ENCODE data around the gene SLC25A22. TPM values are rescaled to one million over a fixed set of nuclear protein-coding genes. Genes with fewer than 3 reads are reported as not detected.
A peak's percentile ranks its signal among the peaks of the same experiment; 100 is the strongest.

Gene SLC25A22
- total RNA-seq, 4 donors from 2014 or later = 5.2 to 14.5 (median 6.9) TPM

DNA sequence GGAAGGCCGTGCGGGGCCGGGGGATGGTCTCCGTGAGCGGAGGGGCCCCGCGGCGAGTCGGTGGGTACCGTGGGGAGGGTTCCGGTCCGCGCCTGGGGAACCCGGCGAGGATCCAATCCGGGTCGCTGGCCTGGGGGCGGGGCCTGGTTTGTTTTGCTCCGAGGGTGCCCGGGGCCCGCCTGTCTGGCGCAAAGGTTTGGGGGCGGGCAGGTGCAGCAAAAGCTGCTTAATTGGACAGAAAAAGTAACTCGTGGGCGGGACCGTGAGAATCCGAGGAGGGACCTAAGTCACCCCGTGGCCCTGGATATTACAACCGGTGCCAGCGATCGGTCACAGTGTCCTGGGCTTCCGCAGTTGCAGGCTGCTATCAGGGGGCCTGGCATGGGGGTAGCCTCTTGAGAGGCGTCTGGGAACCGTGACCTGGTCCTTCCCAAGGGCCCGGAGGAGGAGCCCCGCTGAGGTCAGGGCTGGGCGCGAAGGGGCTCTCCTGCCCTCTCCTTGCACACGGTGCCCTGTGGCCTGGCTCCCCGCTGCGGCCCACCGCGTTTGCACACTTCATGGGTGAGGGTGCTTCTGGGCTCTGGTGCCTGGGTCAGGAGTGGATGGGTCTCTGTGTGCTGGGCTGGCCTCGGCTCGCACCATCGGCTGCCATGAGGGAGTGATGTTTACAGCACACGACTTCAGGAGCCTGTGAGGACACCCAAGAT, 22.0 kb upstream of the SLC25A22 start:
- Histone ChIP-seq H3K4me3 (peak overlapping the region; percentile 63 to 99), H3K36me3 (peaks cover 0 to 39% of the 10 kb centered on the region in 2 donors), H3K27me3 (peaks cover 14% of the 10 kb centered on the region), H3K27ac (peak overlapping the region; percentile 75 to 100 (median 94)), H3K4me1 (peaks cover 0 to 35% (median 18%) of the 10 kb centered on the region in 3 donors), H3K9me3 (no peaks in the 10 kb centered on the region)
- TF ChIP-seq POLR2A (IDR thresholded peaks at IDR 0.05) (peak; percentile 23 to 37), EP300 (IDR thresholded peaks at IDR 0.05) (no peak), POLR2AphosphoS5 (IDR thresholded peaks at IDR 0.05) (peak; percentile 51)
- TF ChIP-seq, protein P1, sequence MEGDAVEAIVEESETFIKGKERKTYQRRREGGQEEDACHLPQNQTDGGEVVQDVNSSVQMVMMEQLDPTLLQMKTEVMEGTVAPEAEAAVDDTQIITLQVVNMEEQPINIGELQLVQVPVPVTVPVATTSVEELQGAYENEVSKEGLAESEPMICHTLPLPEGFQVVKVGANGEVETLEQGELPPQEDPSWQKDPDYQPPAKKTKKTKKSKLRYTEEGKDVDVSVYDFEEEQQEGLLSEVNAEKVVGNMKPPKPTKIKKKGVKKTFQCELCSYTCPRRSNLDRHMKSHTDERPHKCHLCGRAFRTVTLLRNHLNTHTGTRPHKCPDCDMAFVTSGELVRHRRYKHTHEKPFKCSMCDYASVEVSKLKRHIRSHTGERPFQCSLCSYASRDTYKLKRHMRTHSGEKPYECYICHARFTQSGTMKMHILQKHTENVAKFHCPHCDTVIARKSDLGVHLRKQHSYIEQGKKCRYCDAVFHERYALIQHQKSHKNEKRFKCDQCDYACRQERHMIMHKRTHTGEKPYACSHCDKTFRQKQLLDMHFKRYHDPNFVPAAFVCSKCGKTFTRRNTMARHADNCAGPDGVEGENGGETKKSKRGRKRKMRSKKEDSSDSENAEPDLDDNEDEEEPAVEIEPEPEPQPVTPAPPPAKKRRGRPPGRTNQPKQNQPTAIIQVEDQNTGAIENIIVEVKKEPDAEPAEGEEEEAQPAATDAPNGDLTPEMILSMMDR (IDR thresholded peaks at IDR 0.05) = no peak
- 0% methylated on average over 1 of the region's 47 CpGs; no CpG with 5 or more reads in 1 of the 2 donors for WGBS, 2 donors (ENCODE audit: low coverage in 1 of 2)
- peak; percentile 80 for ATAC-seq

DNA sequence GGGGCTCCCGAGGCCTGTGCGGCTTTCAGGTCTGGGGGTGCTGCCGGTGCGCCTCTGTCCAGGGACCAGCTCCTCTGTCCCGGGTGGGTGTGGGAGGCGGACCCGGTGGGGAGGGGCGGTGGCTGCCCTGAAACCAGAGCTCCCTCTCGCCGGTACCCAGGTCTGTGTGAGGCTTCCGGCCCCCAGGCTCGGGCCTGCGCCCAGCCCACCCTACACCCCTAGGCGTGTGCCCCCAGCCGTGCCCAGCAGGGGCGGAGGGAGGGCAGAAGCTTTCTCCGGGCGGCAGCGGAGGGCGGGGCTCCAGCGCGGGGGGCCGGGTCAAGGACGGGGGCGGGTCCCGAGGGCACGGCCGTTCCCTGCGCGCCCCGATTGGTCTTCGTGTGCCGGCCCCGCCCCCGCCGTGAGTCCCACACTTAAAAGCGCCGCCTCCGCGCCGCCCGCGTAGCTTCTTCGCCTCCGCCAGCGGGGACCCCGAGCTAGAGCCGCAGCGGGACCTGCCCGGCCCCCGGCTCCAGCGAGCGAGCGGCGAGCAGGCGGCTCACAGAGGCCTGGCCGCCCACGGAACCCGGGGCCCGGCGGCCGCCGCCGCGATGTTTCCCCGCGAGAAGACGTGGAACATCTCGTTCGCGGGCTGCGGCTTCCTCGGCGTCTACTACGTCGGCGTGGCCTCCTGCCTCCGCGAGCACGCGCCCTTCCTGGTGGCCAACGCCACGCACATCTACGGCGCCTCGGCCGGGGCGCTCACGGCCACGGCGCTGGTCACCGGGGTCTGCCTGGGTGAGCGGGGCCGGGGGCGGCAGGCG, 21.2 kb upstream of the SLC25A22 start:
- Histone ChIP-seq H3K4me3 (peak overlapping the region; percentile 63 to 99), H3K9me3 (no peaks in the 10 kb centered on the region), H3K27me3 (peaks cover 6% of the 10 kb centered on the region), H3K4me1 (peaks cover 0 to 35% (median 18%) of the 10 kb centered on the region in 3 donors), H3K36me3 (peaks cover 0 to 35% of the 10 kb centered on the region in 2 donors), H3K27ac (peak overlapping the region; percentile 75 to 100 (median 94))
- no peak for TF ChIP-seq EP300 (IDR thresholded peaks at IDR 0.05)
- TF ChIP-seq POLR2A (IDR thresholded peaks at IDR 0.05) = peak; percentile 96
- TF ChIP-seq, protein P1 (IDR thresholded peaks at IDR 0.05) = peak in 3 of 4 experiments; percentile 15 to 54 (median 46)
- peak; percentile 86 for TF ChIP-seq POLR2AphosphoS5 (IDR thresholded peaks at IDR 0.05)
- peak; percentile 86 for ATAC-seq
- WGBS, 2 donors (ENCODE audit: low coverage in 1 of 2) = no CpG with 5 or more reads among the region's 96 CpGs

DNA sequence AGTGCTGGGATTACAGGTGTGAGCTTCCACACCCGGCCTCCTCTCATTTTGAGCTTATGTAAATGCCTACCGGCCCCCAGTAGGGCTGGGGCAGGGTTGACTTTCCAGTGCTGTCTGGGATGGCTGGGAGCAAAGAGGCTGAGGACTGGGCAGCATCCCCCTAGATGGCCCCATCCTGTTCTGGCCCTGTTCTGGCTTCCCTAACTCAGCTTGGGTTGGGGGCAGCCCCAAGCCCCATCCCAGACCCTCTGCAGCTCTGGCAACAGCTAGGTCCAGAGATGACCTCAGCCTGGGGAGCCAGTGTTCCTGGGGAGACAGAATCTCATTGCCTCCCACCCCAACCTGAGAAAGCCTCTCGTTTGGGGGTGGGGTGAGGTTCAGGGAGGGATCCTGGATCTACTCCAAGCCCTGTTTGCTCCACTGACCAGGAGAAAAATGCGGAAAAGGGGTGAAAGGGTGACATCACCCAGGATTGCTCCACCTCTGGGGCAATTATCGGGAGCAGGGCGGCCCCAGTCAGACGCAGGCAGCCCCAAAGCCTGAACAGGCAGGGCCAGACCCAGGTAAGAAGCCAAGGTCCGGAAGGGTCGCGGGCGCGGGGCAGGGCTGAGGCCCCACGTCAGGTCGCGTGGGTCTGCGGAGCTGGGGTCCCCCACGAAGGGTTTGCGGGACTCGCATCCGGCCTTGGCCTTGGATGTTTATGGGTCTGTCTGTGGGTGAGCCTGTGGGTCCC, 20.5 kb upstream of the SLC25A22 start, which contains the start of gene PNPLA2:
PNPLA2 (plus strand) TSS at position 519 of the 733 bp plus-strand sequence. CDS start 805 bp downstream, outside the sequence.
- Histone ChIP-seq H3K27me3 (no peaks in the 10 kb centered on the region), H3K4me3 (peak within 1 kb of the TSS; percentile 63 to 99), H3K9me3 (no peaks in the 10 kb centered on the region), H3K27ac (peak within 1 kb of the TSS; percentile 75 to 100 (median 94)), H3K4me1 (peaks cover 0 to 35% (median 18%) of the 10 kb centered on the region in 3 donors), H3K36me3 (peaks cover 0 to 34% of the 10 kb centered on the region in 2 donors)
- peak; percentile 26 for ATAC-seq
- whole genome bisulfite sequencing, 2 donors (ENCODE audit: low coverage in 1 of 2) = no CpG with 5 or more reads among the region's 20 CpGs
- TF ChIP-seq EP300 (IDR thresholded peaks at IDR 0.05) (no peak), POLR2AphosphoS5 (IDR thresholded peaks at IDR 0.05) (peak; percentile 18)

DNA sequence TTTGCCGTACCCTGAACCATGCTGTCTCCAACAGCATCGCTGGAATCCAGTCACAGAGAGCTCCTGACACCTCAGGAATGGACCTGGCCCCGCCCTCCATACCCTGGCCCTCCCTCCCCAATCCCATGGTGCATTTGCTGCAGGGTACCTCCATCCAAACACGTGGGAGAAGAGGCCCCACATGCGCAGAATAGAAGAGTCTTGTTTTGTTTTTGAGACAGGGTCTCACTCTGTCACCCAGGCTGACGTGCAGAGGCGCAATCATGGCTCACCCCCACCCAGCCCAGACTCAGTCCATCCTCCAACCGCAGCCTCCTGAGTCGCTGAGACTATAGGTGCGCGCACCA, 18.3 kb upstream of the SLC25A22 start:
- H3K27me3 ChIP-seq = no peaks in the 10 kb centered on the region
- peaks cover 0 to 34% of the 10 kb centered on the region in 2 donors for H3K36me3 ChIP-seq
- peaks cover 0 to 35% (median 17%) of the 10 kb centered on the region in 3 donors for H3K4me1 ChIP-seq
- TF ChIP-seq, protein P1 (IDR thresholded peaks at IDR 0.05) = no peak
- no peak for TF ChIP-seq POLR2A (IDR thresholded peaks at IDR 0.05)
- no peak for TF ChIP-seq POLR2AphosphoS5 (IDR thresholded peaks at IDR 0.05)
- no peak for TF ChIP-seq EP300 (IDR thresholded peaks at IDR 0.05)
- H3K9me3 ChIP-seq = no peaks in the 10 kb centered on the region
- ATAC-seq = no peak
- WGBS, 2 donors (ENCODE audit: low coverage in 1 of 2) = 68 to 81% methylated on average over 8 to 10 of the region's 11 CpGs
- H3K4me3 ChIP-seq = no peak overlapping the region
- H3K27ac ChIP-seq = no peak overlapping the region
